ENCODE results near the gene NOC4L. TPM values are rescaled to one million over a fixed set of nuclear protein-coding genes. Genes with fewer than 3 reads are reported as not detected.
"Not testable (repeated sequence)": the region's sequence is repeated elsewhere in the genome, so short reads cannot be mapped to it uniquely, and the experiment has no call there.

NOC4L gene
- polyA plus RNA-seq, 10 donors: 7.6 to 15.2 (median 10.7) TPM

- DNase-seq: no peak
Measured at GRCh38 chr12:132141976-132142678, 2.1 kb upstream of the NOC4L start.

- DNase-seq: no peak
Measured at GRCh38 chr12:132142679-132143335, 1.4 kb upstream of the NOC4L start.

- DNase-seq: no peak
Measured at GRCh38 chr12:132143336-132144071, 753 bp upstream of the NOC4L start.

- no peak for DNase-seq
Measured at GRCh38 chr12:132144810-132145168, 532 bp downstream of the NOC4L start.

- DNase-seq: no peak
Measured at GRCh38 chr12:132145334-132145733, 1.1 kb downstream of the NOC4L start.

GRCh38 chr12:132146098-132146497, 1.8 kb downstream of the NOC4L start:
- no peak for DNase-seq

- no peak for DNase-seq
Measured at GRCh38 chr12:132146772-132147422, 2.6 kb downstream of the NOC4L start.

- DNase-seq: no peak
Measured at GRCh38 chr12:132147423-132148367, 3.4 kb downstream of the NOC4L start.

- no peak for DNase-seq
Measured at GRCh38 chr12:132148368-132149045, 4.2 kb downstream of the NOC4L start.

GRCh38 chr12:132149526-132149925, 5.3 kb downstream of the NOC4L start:
- DNase-seq: not testable (repeated sequence)

GRCh38 chr12:132150780-132151144, 6.5 kb downstream of the NOC4L start:
- DNase-seq: no peak

GRCh38 chr12:132151145-132151765, 7.0 kb downstream of the NOC4L start:
- no peak for DNase-seq

- no peak for DNase-seq
Measured at GRCh38 chr12:132151766-132152410, 7.6 kb downstream of the NOC4L start.

GRCh38 chr12:132152411-132152821, 8.2 kb downstream of the NOC4L start:
- no peak for DNase-seq

- DNase-seq: no peak
Measured at GRCh38 chr12:132152953-132153352, 8.7 kb downstream of the NOC4L start.

GRCh38 chr12:132153501-132154340, 9.5 kb downstream of the NOC4L start:
- peak; percentile 55 to 89 (median 81) for DNase-seq

GRCh38 chr12:132154341-132154761, 10.1 kb downstream of the NOC4L start:
- peak in 1 of 3 donors; percentile 38 for DNase-seq

- DNase-seq: no peak
Measured at GRCh38 chr12:132154941-132155770, 10.9 kb downstream of the NOC4L start.

Measured in muscle of back (tissue), 11 donors.